ENCODE measurements around the gene PPP3CA.

PPP3CA gene

GRCh38 chr4:101050837-101051205 is 296.5 kb downstream of the PPP3CA start:
- no peak for DNase-seq (ENCODE audit: low read depth, low spot score)

DNA sequence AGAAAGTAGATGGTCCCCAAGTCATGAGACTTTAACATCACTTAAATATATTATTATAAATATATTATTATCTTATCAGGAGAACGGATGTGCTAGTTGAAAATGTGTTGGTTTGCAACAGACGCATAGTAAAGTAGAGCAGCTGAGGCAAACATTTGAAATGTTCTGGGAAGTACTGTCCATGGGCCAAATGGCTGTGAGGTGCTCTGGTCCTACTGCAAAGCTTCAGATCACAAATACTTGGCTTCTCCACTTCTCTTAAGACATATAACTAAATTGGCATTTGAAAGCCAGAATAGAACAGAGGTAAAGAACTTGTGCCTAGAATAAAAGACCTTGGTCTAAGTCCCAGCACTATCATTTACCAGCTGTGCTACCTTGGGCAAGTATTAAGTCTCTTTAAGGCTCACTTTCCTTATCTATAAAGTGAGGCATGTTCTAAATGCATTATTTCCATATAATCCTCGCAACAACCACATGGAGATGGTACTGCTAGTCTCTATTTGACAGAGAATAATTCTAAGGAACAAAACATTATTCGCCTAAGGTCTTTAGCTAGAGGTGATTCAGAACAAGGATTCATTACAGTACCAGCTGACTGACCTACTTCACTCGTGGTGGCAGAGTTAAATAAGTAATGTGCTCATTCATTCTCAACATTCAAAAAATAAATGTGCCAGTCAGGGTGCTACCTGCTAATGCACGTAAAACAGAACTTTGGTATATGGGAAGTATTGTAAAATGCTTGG is 297.1 kb downstream of the PPP3CA start:
- no peak for DNase-seq (ENCODE audit: low read depth, low spot score)

DNA sequence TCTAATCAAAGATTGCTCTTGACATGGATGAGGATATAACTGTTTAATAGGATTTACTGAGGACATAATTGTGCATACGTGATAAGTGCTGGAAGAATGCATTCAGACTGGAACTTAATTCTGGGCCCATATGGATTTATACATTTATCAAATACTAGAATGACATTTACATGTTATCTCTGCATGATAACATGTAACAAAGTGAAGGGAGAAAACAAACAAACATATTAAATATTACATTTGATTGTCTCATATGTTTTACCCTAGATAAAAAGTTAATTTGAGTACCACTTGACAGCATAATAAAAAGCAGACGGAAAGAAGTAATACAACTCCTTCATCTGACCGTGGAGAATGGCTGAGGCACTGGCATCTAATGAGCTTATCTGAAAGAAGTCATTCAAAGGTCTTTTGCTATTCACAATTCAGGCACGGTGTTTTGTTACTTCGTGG is 297.8 kb downstream of the PPP3CA start:
- no peak for DNase-seq (ENCODE audit: low read depth, low spot score)

DNA sequence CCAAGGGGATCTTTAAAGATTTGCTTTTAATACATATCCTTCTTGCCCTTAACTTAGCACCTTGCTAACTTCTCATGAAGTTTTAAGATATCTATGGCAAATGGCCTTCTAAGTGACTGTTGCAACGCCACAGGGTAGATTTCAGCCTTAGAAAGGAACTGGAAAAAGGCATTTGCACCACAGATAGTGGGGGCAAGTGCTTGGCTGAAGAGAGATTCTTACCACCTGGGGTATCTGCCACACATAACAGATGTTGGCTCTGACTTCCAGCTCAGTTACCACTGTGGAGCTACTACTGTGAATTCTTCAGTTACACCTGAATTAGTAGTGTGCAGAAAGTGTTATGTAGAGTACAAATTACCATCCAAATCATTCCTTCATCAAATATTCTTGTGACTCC is 302.6 kb downstream of the PPP3CA start:
- DNase-seq (ENCODE audit: low read depth, low spot score): no peak

GRCh38 chr4:101042847-101043246 is 304.5 kb downstream of the PPP3CA start:
- DNase-seq (ENCODE audit: low read depth, low spot score): no peak

DNA sequence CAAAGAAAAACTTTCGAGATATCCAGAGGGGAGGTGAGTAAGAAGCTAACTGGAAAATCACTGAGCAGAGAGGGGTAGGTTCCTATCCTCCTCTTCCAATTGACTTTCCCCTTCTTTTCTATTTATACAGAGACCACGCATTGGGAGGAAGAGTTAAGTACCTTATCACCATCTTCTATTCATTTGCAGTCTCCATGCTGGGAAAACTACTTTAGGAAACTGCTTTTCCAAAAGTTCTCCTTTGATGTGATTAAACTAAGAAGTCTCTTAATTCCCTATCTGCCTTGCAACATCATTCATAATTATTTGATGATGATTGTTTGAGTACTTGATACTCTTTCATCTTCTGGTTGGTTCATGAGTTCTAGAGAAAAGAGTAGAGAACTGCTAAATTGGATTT is 306.6 kb downstream of the PPP3CA start:
- no peak for DNase-seq (ENCODE audit: low read depth, low spot score)

- DNase-seq (ENCODE audit: low read depth, low spot score): no peak
Measured at GRCh38 chr4:101039367-101039766, 308.0 kb downstream of the PPP3CA start.

DNA sequence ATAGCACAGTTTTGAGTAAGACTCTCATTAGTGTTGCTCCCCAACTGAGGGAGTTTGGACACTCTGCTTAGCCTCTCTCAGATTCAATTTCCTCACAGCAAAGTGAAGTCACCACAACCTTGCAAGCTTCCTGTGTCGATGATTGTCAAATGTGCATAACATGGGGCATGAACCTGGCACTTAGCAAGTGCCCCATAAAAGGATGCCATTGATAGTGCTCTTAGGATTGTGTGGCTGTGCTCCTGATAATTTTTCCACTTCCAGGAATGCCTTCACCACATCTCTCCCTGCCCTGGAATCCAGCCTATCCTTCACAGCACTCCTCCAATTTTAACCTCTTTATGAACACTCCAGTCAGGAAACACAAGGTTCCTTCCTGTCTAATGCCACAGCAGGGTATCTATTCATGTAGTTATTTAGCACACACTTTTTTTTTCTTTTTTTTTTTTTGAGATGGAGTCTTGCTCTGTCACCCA is 309.4 kb downstream of the PPP3CA start:
- no peak for DNase-seq (ENCODE audit: low read depth, low spot score)

DNA sequence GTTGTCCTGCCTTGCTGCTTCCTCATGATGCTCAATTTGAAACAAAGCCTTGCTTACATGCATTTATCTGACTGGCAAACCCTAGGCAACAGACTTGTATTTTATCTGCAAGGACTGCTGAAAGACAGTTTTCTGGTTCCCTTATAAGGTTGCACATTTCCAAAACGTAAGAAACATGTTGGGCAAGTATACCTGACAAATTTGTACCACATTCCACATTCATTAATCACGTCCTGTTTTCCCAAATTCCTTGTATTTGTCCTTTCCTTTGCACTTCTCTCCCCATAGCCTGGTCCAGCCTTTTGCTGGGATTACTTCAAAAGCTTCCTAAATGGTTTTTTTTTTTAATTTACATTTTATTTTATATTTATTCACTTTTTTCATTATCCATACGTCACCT is 310.1 kb downstream of the PPP3CA start:
- no peak for DNase-seq (ENCODE audit: low read depth, low spot score)

GRCh38 chr4:101035487-101035886 is 311.8 kb downstream of the PPP3CA start:
- no peak for DNase-seq (ENCODE audit: low read depth, low spot score)

GRCh38 chr4:101033986-101034385 is 313.3 kb downstream of the PPP3CA start:
- DNase-seq (ENCODE audit: low read depth, low spot score): no peak

DNA sequence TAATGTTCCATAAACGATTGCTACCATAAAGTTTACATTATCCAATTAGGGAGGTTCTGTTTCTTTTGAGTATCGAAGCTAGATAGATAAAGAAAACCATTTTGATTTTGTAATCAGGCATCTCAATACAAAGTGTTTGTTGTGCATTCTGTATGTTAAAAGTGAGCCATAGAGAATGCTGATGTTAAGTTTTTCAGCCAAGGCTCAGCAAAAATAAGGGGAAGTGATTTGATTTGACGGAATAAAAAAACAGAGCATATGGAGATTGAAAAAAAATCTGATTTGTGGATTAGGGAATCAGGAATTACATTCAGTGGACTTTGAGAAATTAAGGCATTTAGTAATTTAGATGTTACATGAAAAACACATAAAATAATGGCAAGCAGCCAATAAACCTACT is 314.8 kb downstream of the PPP3CA start:
- DNase-seq (ENCODE audit: low read depth, low spot score): no peak

- DNase-seq (ENCODE audit: low read depth, low spot score): peak; percentile 70
Measured at GRCh38 chr4:101031971-101032370, 315.4 kb downstream of the PPP3CA start.

- no peak for DNase-seq (ENCODE audit: low read depth, low spot score)
Measured at GRCh38 chr4:101028886-101029285, 318.4 kb downstream of the PPP3CA start.

- no peak for DNase-seq (ENCODE audit: low read depth, low spot score)
Measured at GRCh38 chr4:101027721-101028120, 319.6 kb downstream of the PPP3CA start.

GRCh38 chr4:101025755-101026154 is 321.6 kb downstream of the PPP3CA start:
- no peak for DNase-seq (ENCODE audit: low read depth, low spot score)

- DNase-seq (ENCODE audit: low read depth, low spot score): no peak
Measured at GRCh38 chr4:101022151-101023024, 324.9 kb downstream of the PPP3CA start.

GRCh38 chr4:101020956-101021355 is 326.4 kb downstream of the PPP3CA start:
- no peak for DNase-seq (ENCODE audit: low read depth, low spot score)

DNA sequence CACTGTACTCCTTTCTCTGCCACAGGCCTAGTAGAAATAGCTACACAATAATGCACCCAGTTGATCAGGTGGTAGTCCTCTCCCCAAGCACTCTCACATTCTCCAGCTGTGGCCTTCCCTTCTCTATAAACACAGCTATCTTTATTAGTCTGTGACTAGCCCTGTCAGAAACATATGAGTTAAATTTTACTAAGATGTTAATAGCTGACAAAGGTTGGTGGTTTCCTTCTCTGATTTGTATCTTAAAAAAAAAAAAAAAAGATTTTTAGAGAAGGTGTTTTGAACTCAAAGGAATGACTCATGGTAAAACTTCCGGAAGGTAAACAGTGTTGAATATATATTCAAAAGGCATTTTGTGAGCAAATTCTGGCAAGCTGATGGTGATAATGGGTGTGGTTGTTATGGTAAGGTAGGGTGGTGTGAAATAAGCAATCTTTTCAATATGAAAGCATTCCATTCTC is 327.4 kb downstream of the PPP3CA start:
- no peak for DNase-seq (ENCODE audit: low read depth, low spot score)

- DNase-seq (ENCODE audit: low read depth, low spot score): no peak
Measured at GRCh38 chr4:101019313-101019712, 328.0 kb downstream of the PPP3CA start.

DNA sequence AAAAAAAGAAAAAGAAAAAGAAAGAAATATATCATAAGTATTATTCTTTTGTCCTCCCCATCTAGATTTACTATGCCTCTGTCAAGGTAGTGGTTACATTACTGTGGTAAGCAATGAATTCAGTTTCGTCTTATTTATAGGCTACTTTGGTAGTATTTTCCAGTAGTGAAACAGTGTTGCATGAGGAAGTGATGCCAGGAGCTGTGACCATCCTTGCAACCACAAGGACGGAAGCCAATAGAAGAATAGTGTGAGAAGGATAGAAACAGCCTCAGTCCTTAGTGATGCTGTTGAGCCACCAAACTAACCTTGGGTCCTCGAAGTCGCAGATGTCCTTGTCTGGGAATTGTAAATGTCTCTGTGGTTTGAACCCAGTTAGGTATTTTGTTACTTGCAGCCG is 328.5 kb downstream of the PPP3CA start:
- no peak for DNase-seq (ENCODE audit: low read depth, low spot score)

DNA sequence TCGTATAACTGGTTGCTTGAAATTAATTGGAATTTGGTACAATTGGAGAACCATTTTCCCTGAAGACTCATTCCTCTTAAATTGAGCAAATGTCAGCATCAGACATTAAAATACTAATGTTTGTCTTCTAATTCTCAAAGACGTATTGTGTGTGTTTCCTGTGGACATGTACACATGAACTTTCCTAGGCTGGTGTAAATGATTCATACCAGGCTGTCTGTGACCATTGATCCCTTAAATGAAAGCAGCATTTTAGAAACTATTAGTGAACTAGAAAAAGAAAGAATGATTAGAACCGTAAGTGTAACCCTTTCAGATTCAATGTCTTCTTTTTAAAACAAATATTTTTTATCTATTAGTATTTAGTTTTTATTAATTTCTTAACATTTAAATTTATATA is 332.9 kb downstream of the PPP3CA start:
- no peak for DNase-seq (ENCODE audit: low read depth, low spot score)

- DNase-seq (ENCODE audit: low read depth, low spot score): no peak
Measured at GRCh38 chr4:101010987-101011386, 336.3 kb downstream of the PPP3CA start.

Data from iPS DF 19.7 (cell line).